A549 treated with AZD9567 at 1 μM for 4 hours (cell line): Measurements from ENCODE around the gene DEFB115. TPM values are rescaled to one million over a fixed set of nuclear protein-coding genes. Genes with fewer than 3 reads are reported as not detected.

Experiments used
- total RNA-seq: library from RNA; stranded (reverse); fragments of 200-300 nt; extraction: Qiagen RNA extraction; gene quantifications from 5 replicates; pipeline ENCODE4 v1.2.3, GENCODE V29; 2022; ENCODE audit not compliant: insufficient read depth

DEFB115 gene, protein sequence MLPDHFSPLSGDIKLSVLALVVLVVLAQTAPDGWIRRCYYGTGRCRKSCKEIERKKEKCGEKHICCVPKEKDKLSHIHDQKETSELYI
- not detected in 5 replicates for total RNA-seq

DNA sequence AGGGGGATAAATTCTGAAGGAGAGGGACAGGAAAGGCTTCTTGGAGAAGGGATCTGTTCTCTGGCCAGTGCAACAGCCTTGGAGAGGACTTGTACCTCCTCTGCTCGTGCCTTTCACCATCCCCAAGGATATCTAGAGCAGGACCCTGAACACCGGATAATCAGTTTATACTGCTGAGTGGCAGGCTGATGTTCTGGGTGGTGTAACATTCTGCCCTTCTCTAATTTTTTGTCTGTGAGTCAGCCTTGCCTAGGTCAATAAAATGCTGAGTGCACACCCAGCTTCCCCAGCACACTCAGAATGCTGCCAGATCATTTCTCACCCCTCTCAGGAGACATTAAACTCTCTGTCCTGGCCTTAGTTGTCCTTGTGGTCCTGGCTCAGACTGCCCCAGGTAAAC lies at the start of gene DEFB115:
TSS of gene DEFB115 (plus strand) at position 301 of the 400 bp plus-strand sequence. CDS start at position 301, 0 bp downstream.

DNA sequence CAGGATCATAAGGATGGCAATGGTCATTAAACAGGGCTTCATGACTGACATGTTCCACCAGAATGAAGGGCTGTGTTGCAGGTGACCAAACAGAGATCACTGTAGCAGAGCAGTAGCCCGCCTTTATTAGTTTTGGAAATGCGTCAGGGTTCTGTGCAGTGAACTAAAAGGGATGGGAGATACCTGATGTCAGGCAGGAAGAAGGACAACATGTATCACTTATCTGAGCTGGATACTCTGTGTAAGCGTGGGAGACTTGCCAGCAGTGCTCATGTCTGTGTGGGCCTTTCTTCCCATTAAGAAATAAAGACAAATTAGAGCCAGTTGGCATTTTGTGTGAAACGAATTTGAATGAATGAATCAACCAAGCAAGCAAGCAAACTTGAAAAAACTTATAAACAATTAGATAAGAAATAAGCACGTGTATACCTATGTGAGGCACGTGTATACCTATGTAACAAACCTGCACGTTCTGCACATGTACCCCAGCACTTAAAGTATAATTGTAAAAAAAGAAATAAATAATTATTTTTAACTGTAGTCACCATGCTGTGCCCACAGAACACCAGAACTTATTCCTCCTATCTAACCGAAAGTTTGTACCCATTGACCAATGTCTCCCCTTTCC lies 51.2 kb downstream of the DEFB115 start, which contains the start of gene DEFB116:
TSS of gene DEFB116 (minus strand) at position 51 of the 628 bp plus-strand sequence. CDS start at position 51, 0 bp downstream.

Other genes with a start within 250 kb of the DEFB115 start
- not detected in 5 replicates for gene DEFB116, start 50.9 kb downstream of the DEFB115 start, total RNA-seq
- not detected in 5 replicates for gene DEFB118, start 110.9 kb downstream of the DEFB115 start, total RNA-seq
- gene DEFB119, start 132.9 kb downstream of the DEFB115 start, total RNA-seq, result not detected in 5 replicates
- not detected in 5 replicates for gene DEFB121, start 148.6 kb downstream of the DEFB115 start, total RNA-seq
- gene DEFB123, start 183.0 kb downstream of the DEFB115 start, total RNA-seq, result not detected in 5 replicates
- 1.3 TPM in 1 of 5 replicates, not detected in the others for gene DEFB124, start 217.5 kb downstream of the DEFB115 start, total RNA-seq
- gene REM1, start 217.6 kb downstream of the DEFB115 start, total RNA-seq, result 0.38 to 0.59 TPM (median 0.50 TPM) in 4 of 5 replicates, not detected in the other